ENCODE results near the gene MMP17.

GRCh38 chr12:131829356-131829747 lies 1.2 kb downstream of the MMP17 start:
- TF ChIP-seq POLR2A (IDR thresholded peaks at IDR 0.05; ENCODE audit: low read length) (no peak), GATA1 (IDR thresholded peaks at IDR 0.05; ENCODE audit: low read depth, low read length) (no peak)

Measured in erythroblast (primary cell).